Measurements from ENCODE around the gene EGLN1. TPM values are rescaled to one million over a fixed set of nuclear protein-coding genes. Genes with fewer than 3 reads are reported as not detected.

EGLN1 gene
- polyA plus RNA-seq, 2 of the 4 experiments (the other 2 are of a cell fraction), result 57.7 to 156 TPM

GRCh38 chr1:231385416-231385748 lies 36.7 kb downstream of the EGLN1 start:
- TF ChIP-seq CTCF (IDR thresholded peaks at IDR 0.05) (no peak), KDM1A (IDR thresholded peaks at IDR 0.05; ENCODE audit: low read depth) (no peak), GATA3 (IDR thresholded peaks at IDR 0.05; ENCODE audit: borderline replicate concordance) (no peak; the same call in 1 of the 2 replicates), HES2 (IDR thresholded peaks at IDR 0.05) (no peak), FOSL2 (IDR thresholded peaks at IDR 0.05) (no peak), FOSL2 (CRISPR knock-in tag; IDR thresholded peaks at IDR 0.05) (0 out of 2 replicates have a peak, but pooled peaks have one; percentile 4)
- peak; percentile 7 to 35; a peak in 3 of 6 replicates for ATAC-seq
- WGBS (ENCODE audit: missing lambda C conversion rate), result 27% methylated on average over 2 of the region's 2 CpGs
- no peak for FAIRE-seq
- no peak for DNase-seq (ENCODE audit: low read depth in 1 of 2, low spot score in 1 of 2)
- H3K4me3 ChIP-seq, result no peak overlapping the region
- ChIA-PET POLR2A (interaction anchor here (1.2 kb wide), 1 partner anchor 35 kb away, joined by 3 read pairs; no protein-coding TSS in a partner anchor), CTCF (interaction anchor here (0.9 to 2.5 kb wide), 3 partner anchors 24 to 36 kb away, joined by 3 to 8 read pairs (median 7); no protein-coding TSS in a partner anchor)
- no peaks in the 10 kb centered on the region for H3K9me3 ChIP-seq
- H3K4me1 ChIP-seq, result peaks cover 97% of the 10 kb centered on the region
- peak overlapping the region; percentile 9 to 65; a peak in 3 of 6 replicates for H3K27ac ChIP-seq
- H3K4me2 ChIP-seq, result peak overlapping the region; percentile 43

GRCh38 chr1:231384696-231385415 lies 37.2 kb downstream of the EGLN1 start:
- Histone ChIP-seq H3K9me3 (no peaks in the 10 kb centered on the region), H3K4me2 (peak overlapping the region; percentile 46), H3K27ac (peak overlapping the region in 1 of 2 experiments; percentile 65; a peak in 3 of 6 replicates), H3K4me3 (no peak overlapping the region), H3K4me1 (peaks cover 91% of the 10 kb centered on the region)
- CTCF ChIA-PET, result interaction anchor here (2.3 to 2.5 kb wide), 2 partner anchors 23 to 28 kb away, joined by 7 to 8 read pairs; no protein-coding TSS in a partner anchor
- no peak for TF ChIP-seq HEYL (CRISPR knock-in tag; IDR thresholded peaks at IDR 0.05)
- TF ChIP-seq KDM1A (IDR thresholded peaks at IDR 0.05; ENCODE audit: low read depth), result no peak
- no peak for TF ChIP-seq ATOH8 (CRISPR knock-in tag; IDR thresholded peaks at IDR 0.05; ENCODE audit: low read depth)
- no peak for TF ChIP-seq MAX (IDR thresholded peaks at IDR 0.05)
- TF ChIP-seq ESRRA (IDR thresholded peaks at IDR 0.05; ENCODE audit: borderline replicate concordance, low read length), result no peak
- TF ChIP-seq RAD21 (conservative IDR thresholded peaks at IDR 0.05 in 1 of 2, IDR thresholded peaks at IDR 0.05 in 1 of 2), result no peak
- TF ChIP-seq FOXS1 (CRISPR knock-in tag; IDR thresholded peaks at IDR 0.05), result no peak
- no peak for TF ChIP-seq FOSB (CRISPR knock-in tag; IDR thresholded peaks at IDR 0.05)
- TF ChIP-seq CHD2 (IDR thresholded peaks at IDR 0.05; ENCODE audit: low read length, partially characterized antibody), result no peak
- TF ChIP-seq JUNB (IDR thresholded peaks at IDR 0.05), result no peak
- no peak for TF ChIP-seq RNF2 (IDR thresholded peaks at IDR 0.05; ENCODE audit: borderline replicate concordance, low read depth)
- ATAC-seq (peak; percentile 33 to 43; a peak in 3 of 6 replicates), DNase-seq (ENCODE audit: low read depth in 1 of 2, low spot score in 1 of 2) (no peak), FAIRE-seq (no peak)
- POLR2A ChIA-PET, result interaction anchor here (1.2 kb wide), 1 partner anchor 36 kb away, joined by 3 read pairs; no protein-coding TSS in a partner anchor
- WGBS (ENCODE audit: missing lambda C conversion rate), result 94% methylated on average over 6 of the region's 6 CpGs

GRCh38 chr1:231383159-231383860 lies 38.8 kb downstream of the EGLN1 start:
- CTCF ChIA-PET, result interaction anchor here (0.6 kb wide), 1 partner anchor 11 kb away, joined by 4 read pairs; no protein-coding TSS in a partner anchor
- ATAC-seq (peak; percentile 54 to 62; a peak in 5 of 6 replicates), FAIRE-seq (no peak), DNase-seq (ENCODE audit: low read depth in 1 of 2, low spot score in 1 of 2) (no peak)
- H3K4me2 ChIP-seq, result peak overlapping the region; percentile 46
- no peak overlapping the region for H3K4me3 ChIP-seq
- H3K27ac ChIP-seq, result peak overlapping the region; percentile 11 to 30; a peak in 3 of 6 replicates
- 57% methylated on average over 5 of the region's 5 CpGs for WGBS (ENCODE audit: missing lambda C conversion rate)
- H3K4me1 ChIP-seq, result peaks cover 86% of the 10 kb centered on the region
- POLR2A ChIA-PET, result interaction anchor here (1.5 kb wide), 1 partner anchor 12 kb away, joined by 3 read pairs; no protein-coding TSS in a partner anchor
- TF ChIP-seq RAD21 (conservative IDR thresholded peaks at IDR 0.05 in 1 of 2, IDR thresholded peaks at IDR 0.05 in 1 of 2) (no peak), ZFP36 (IDR thresholded peaks at IDR 0.05; ENCODE audit: borderline replicate concordance, partially characterized antibody) (no peak)
- no peaks in the 10 kb centered on the region for H3K9me3 ChIP-seq

Data from A549 (cell line).